Upper lobe of left lung (tissue), 4 donors: Measurements from ENCODE around the gene ZKSCAN5.
"Not testable (repeated sequence)": the region's sequence is repeated elsewhere in the genome, so short reads cannot be mapped to it uniquely, and the experiment has no call there.

Experiments used
- CTCF ChIP-seq, 6 experiments: fragments of 450-650 bp in 4 of 6; fragments of 200-600 bp in 2 of 6; sonication (generic) in 2 of 6; IDR thresholded peaks; one replicate each; pipeline ENCODE4 v1.5.1; 2016 to 2019; ENCODE audit warnings: antibody characterized with exemption in 6 of 6
- EP300 ChIP-seq, 4 donors: sonication (generic); formaldehyde crosslinking; IDR thresholded peaks; one replicate each; pipeline ENCODE4 v1.5.1; 2017; ENCODE audit warnings: antibody characterized with exemption in 4 of 4, control low read depth in 2 of 4

GRCh38 chr7:99501236-99501635 is 3.2 kb upstream of the ZKSCAN5 start:
- not testable (repeated sequence) for TF ChIP-seq CTCF, EP300 (IDR thresholded peaks at IDR 0.05)
